Breast epithelium (tissue), 3 donors: Measurements from ENCODE around the gene CMSS1.

ENCODE experiments used
- CTCF ChIP-seq, 3 donors: fragments of 450-650 bp; IDR thresholded peaks; one replicate each; pipeline ENCODE4 v1.5.1; 2016 to 2017; ENCODE audit warnings: antibody characterized with exemption in 3 of 3, mild to moderate bottlenecking in 3 of 3, moderate library complexity in 3 of 3
- POLR2A ChIP-seq: fragments of 450-650 bp; IDR thresholded peaks from one replicate; pipeline ENCODE4 v1.6.1; 2016; ENCODE audit warnings: antibody characterized with exemption, mild to moderate bottlenecking, moderate library complexity
- POLR2AphosphoS5 ChIP-seq, 3 donors: sonication (generic); formaldehyde crosslinking; IDR thresholded peaks; one replicate each; pipeline ENCODE4 v1.6.1; 2017; ENCODE audit warnings: antibody characterized with exemption in 3 of 3

- TF ChIP-seq CTCF (IDR thresholded peaks at IDR 0.05) (no peak), POLR2A (no peak), POLR2AphosphoS5 (IDR thresholded peaks at IDR 0.05) (no peak)
These were observed 319.3 kb downstream of the CMSS1 start for GRCh38 chr3:100136921-100137320.
